Stomach smooth muscle (tissue), 2 donors: ENCODE results near the gene SRBD1.

Experiments
- H3K27ac ChIP-seq: one replicate; pipeline ENCODE4 v1.7.0; 2013; ENCODE audit warnings: mild to moderate bottlenecking, low read length, inconsistent platforms
- H3K27me3 ChIP-seq, 2 donors: one replicate each; pipeline ENCODE4 v1.7.0; 2013; ENCODE audit warnings: low read length in 2 of 2; ENCODE audit not compliant: insufficient read depth in 2 of 2, control insufficient read depth in 1 of 2
- H3K36me3 ChIP-seq, 2 donors: one replicate each; pipeline ENCODE4 v1.7.0; 2013; ENCODE audit warnings: low read length in 2 of 2; ENCODE audit not compliant: control insufficient read depth in 2 of 2, insufficient read depth in 2 of 2
- H3K4me1 ChIP-seq: one replicate; pipeline ENCODE4 v1.7.0; 2013; ENCODE audit warnings: low read length; ENCODE audit not compliant: control insufficient read depth, insufficient read depth
- H3K4me3 ChIP-seq, 2 donors: one replicate each; pipeline ENCODE4 v1.7.0; 2013; ENCODE audit warnings: low read length in 2 of 2
- H3K9ac ChIP-seq, 2 donors: one replicate each; pipeline ENCODE4 v1.7.0; 2013; ENCODE audit warnings: low read length in 2 of 2, mild to moderate bottlenecking in 1 of 2
- H3K9me3 ChIP-seq, 2 donors: one replicate each; pipeline ENCODE4 v1.7.0; 2013; ENCODE audit warnings: low read length in 2 of 2; ENCODE audit not compliant: control insufficient read depth in 2 of 2
- donor health status: healthy.
- donor health status: Pancreatic carcinoma.

SRBD1 gene

DNA sequence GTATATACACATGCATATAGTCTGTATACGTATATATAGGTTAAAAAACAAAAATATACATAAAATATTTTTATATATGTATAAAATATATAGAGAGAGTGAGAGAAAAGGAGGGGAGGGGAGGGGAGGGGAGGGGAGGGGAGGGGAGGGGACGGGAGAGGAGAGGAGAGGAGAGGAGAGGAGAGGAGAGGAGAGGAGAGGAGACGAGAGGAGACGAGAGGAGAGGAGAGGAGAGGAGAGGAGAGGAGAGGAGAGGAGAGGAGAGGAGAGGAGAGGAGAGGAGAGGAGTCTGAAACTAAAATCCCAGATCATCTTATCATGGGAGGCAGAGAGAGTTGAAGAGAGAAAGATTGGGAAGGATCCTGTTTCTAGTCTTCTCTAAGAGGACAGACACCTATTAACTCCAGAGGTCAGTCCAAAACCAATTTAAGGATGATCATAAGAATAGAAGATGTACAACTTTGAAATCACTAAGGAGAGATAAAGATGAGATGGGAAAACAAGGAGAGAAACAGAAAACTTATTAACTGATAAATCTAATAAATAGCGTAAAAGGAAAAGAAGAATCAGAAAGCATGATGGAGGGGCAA, 195.4 kb downstream of the SRBD1 start:
- Histone ChIP-seq H3K9me3 (no peaks in the 10 kb centered on the region), H3K9ac (no peak overlapping the region), H3K27ac (no peak overlapping the region), H3K27me3 (no peaks in the 10 kb centered on the region), H3K4me1 (no peaks in the 10 kb centered on the region), H3K36me3 (no peaks in the 10 kb centered on the region), H3K4me3 (no peak overlapping the region)

GRCh38 chr2:45412754-45413379, 198.2 kb downstream of the SRBD1 start:
- H3K4me3 ChIP-seq, result no peak overlapping the region
- no peaks in the 10 kb centered on the region for H3K9me3 ChIP-seq
- H3K9ac ChIP-seq, result no peak overlapping the region
- no peaks in the 10 kb centered on the region for H3K36me3 ChIP-seq
- H3K4me1 ChIP-seq, result no peaks in the 10 kb centered on the region
- no peaks in the 10 kb centered on the region for H3K27me3 ChIP-seq
- no peak overlapping the region for H3K27ac ChIP-seq

DNA sequence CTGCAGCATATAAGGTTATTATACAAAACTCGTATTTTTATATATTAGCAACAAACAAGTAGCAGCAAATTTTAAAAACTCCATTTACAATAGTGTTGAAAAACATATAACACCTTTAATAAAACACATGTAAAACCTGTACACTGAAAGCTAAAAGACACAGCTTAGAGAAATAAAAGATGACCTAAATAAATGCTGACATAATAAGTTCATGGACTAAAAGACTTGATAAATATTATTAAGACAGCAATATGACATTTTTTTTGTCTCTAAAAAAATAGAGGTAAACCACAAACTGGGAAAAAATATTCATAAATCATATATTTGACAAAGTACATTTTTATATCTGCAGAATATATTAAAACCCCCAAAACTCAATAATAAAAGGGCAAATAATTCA, 201.4 kb downstream of the SRBD1 start:
- no peak overlapping the region for H3K4me3 ChIP-seq
- H3K4me1 ChIP-seq, result no peaks in the 10 kb centered on the region
- H3K27ac ChIP-seq, result no peak overlapping the region
- no peaks in the 10 kb centered on the region for H3K27me3 ChIP-seq
- no peaks in the 10 kb centered on the region for H3K36me3 ChIP-seq
- H3K9ac ChIP-seq, result no peak overlapping the region
- no peaks in the 10 kb centered on the region for H3K9me3 ChIP-seq

- Histone ChIP-seq H3K27ac (no peak overlapping the region), H3K4me3 (no peak overlapping the region), H3K36me3 (no peaks in the 10 kb centered on the region), H3K4me1 (no peaks in the 10 kb centered on the region), H3K9ac (no peak overlapping the region), H3K27me3 (no peaks in the 10 kb centered on the region), H3K9me3 (no peaks in the 10 kb centered on the region)
Measured at GRCh38 chr2:45406621-45407020, 204.4 kb downstream of the SRBD1 start.

GRCh38 chr2:45404807-45405297, 206.2 kb downstream of the SRBD1 start:
- H3K4me1 ChIP-seq, result no peaks in the 10 kb centered on the region
- no peaks in the 10 kb centered on the region for H3K9me3 ChIP-seq
- no peak overlapping the region for H3K4me3 ChIP-seq
- H3K27me3 ChIP-seq, result no peaks in the 10 kb centered on the region
- no peak overlapping the region for H3K27ac ChIP-seq
- no peak overlapping the region for H3K9ac ChIP-seq
- H3K36me3 ChIP-seq, result no peaks in the 10 kb centered on the region

DNA sequence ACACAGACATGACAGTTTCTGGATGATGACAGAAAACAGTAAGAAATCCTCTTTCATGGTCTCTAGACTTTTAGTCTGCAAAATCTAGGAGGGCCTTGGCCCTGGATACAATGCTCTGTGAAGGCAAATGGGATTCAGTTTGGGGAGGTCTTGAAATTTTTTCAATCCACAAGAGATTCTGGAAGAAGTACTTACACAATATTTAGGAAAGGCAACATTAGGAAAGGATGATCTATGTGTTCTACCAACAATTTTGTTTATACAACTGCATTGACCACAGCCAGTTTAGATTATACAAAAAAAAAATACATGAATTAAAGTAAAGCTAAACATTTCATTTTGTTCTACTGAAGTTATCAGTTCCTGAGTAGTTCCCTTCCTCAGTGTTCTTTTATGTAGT, 208.0 kb downstream of the SRBD1 start:
- H3K9me3 ChIP-seq, result no peaks in the 10 kb centered on the region
- H3K36me3 ChIP-seq, result no peaks in the 10 kb centered on the region
- H3K27ac ChIP-seq, result no peak overlapping the region
- no peak overlapping the region for H3K4me3 ChIP-seq
- H3K9ac ChIP-seq, result no peak overlapping the region
- no peaks in the 10 kb centered on the region for H3K4me1 ChIP-seq
- no peaks in the 10 kb centered on the region for H3K27me3 ChIP-seq

DNA sequence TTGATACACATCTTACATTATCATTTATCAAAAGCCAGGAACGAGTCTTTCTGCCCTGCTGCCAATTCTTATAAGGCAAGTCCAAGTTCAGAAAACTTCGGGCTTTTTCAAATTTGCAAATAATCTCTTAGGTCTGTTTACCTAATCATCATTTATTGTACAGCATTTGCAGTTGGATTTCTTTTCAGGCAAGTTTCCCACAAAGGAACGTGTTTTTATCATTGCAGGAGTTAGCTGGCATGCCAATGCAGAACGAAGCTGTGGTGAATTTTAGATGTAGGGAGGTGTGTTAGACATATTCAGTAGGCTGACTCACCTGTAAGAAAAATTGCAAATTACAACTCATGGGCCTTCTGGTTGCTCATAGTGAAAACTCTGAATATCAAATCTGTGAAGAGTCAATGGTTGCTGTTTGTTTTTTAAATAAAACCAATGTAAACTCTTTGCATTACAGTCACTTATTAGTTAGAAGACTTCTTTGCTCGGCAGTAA, 209.6 kb downstream of the SRBD1 start:
- no peaks in the 10 kb centered on the region for H3K4me1 ChIP-seq
- no peaks in the 10 kb centered on the region for H3K9me3 ChIP-seq
- H3K9ac ChIP-seq, result no peak overlapping the region
- no peak overlapping the region for H3K27ac ChIP-seq
- no peak overlapping the region for H3K4me3 ChIP-seq
- no peaks in the 10 kb centered on the region for H3K27me3 ChIP-seq
- no peaks in the 10 kb centered on the region for H3K36me3 ChIP-seq

GRCh38 chr2:45399040-45399784, 211.9 kb downstream of the SRBD1 start:
- Histone ChIP-seq H3K27ac (no peak overlapping the region), H3K36me3 (no peaks in the 10 kb centered on the region), H3K9me3 (no peaks in the 10 kb centered on the region), H3K4me3 (no peak overlapping the region), H3K27me3 (no peaks in the 10 kb centered on the region), H3K9ac (no peak overlapping the region), H3K4me1 (no peaks in the 10 kb centered on the region)

- Histone ChIP-seq H3K4me3 (no peak overlapping the region), H3K9ac (no peak overlapping the region), H3K27ac (no peak overlapping the region), H3K4me1 (no peaks in the 10 kb centered on the region), H3K36me3 (no peaks in the 10 kb centered on the region), H3K27me3 (no peaks in the 10 kb centered on the region), H3K9me3 (no peaks in the 10 kb centered on the region)
Measured at GRCh38 chr2:45397292-45397691, 213.8 kb downstream of the SRBD1 start.

DNA sequence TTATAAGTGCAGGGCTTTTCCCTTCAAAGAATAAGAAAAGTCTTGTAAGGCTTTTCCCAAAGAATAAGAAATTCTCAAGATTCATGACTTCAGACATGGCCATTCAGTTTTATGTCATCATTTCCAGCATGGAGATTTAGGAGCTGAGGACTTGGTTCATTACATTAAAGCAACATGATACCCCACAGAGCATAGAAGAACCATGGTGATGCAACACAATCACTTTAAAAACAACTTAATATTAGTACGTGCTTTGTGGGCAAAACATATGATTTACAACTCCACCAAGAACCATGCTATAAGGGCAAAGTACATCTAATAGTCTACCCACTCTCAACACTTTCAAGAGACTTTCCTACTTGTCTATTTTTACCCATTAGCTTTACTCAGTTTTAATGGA, 214.4 kb downstream of the SRBD1 start:
- H3K4me1 ChIP-seq, result no peaks in the 10 kb centered on the region
- H3K9ac ChIP-seq, result no peak overlapping the region
- H3K9me3 ChIP-seq, result no peaks in the 10 kb centered on the region
- no peaks in the 10 kb centered on the region for H3K27me3 ChIP-seq
- no peaks in the 10 kb centered on the region for H3K36me3 ChIP-seq
- H3K27ac ChIP-seq, result no peak overlapping the region
- no peak overlapping the region for H3K4me3 ChIP-seq

DNA sequence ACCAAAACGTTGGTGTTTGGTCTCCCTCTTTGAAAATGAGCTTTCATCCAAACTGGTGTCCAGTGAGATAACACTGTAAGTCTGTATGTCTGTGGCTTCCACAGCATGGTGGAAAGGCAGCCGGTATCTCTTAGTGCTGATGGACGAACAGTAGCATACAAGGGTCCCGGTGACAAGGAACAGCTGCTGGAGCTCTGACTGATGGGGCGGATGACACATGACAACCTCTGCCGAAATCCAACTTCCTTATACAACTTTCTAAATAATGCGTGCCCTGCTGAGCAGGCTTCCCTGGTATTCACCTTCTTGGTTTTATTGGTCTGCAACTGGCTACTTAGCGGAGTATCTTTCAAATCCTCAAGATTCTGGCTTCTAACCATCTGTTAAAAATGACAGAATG, 216.2 kb downstream of the SRBD1 start:
- Histone ChIP-seq H3K36me3 (no peaks in the 10 kb centered on the region), H3K27ac (no peak overlapping the region), H3K27me3 (no peaks in the 10 kb centered on the region), H3K4me3 (no peak overlapping the region), H3K4me1 (no peaks in the 10 kb centered on the region), H3K9me3 (no peaks in the 10 kb centered on the region), H3K9ac (no peak overlapping the region)
